GM19463 (cell line): ENCODE measurements around the gene RPP25L.

Source experiments
- ATAC-seq: cut with Tn5 transposase; IDR thresholded peaks from one replicate; pipeline ENCODE4 v1.9.1; 2021; ENCODE audit warnings: mild to moderate bottlenecking, moderate library complexity; ENCODE audit not compliant: unreplicated experiment

RPP25L gene

GRCh38 chr9:34571481-34571810 is 40.5 kb downstream of the RPP25L start:
- ATAC-seq = no peak

DNA sequence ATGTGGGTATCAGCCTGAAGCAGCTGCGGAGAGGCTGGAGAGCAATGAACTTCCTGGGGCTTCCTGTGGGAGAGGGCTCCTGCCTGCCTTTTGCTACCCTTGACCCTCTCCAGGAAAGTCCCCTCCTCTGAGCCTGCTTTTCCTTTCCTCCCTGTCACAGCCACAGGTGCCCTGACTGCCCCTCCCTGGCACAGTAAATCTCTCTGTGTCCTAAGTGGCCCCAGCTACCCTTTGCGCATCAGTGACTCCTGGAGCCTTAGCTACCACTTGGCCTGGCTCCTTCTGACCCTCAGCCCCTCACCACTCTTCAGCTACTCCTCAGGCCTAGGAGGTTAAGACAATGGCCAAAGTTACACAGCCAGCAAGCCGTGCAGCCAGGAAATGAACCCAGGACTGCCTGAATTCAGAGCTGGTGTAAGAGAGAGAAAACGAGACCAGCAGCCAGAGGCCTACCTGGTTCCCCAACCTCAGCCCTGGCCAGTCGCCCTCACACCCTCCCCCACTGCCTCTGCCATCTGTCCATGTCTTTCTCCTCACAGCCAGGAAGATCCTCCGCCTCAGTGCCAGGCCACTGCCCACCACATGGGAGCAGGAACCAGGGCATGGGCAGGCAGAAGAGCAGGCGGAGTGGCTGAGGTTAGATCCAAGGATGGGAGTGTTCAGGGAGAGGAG is 41.0 kb downstream of the RPP25L start:
- ATAC-seq = no peak

- no peak for ATAC-seq
Observed at GRCh38 chr9:34570376-34570775, 41.5 kb downstream of the RPP25L start.

GRCh38 chr9:34568774-34569173 is 43.1 kb downstream of the RPP25L start:
- no peak for ATAC-seq

DNA sequence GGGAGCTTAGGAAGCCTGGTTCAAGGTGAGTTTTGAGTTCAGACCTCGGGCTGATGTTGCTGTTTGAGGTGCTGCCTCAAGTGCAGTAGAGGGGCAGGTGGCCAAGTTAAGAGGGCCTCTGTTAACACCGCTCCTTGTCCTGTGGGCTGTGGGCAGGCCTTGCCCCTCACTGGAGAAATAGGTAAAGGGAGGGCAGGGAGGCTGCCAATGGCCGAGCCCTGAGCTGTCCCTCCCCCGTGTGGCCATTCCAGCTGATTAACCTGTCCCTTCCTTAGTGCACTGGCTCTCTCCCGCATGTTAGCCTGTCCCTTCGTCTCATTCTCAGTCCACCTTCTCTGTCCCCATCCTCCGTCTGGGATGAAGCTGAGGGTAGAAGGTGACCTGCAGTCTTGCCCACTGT is 43.8 kb downstream of the RPP25L start:
- ATAC-seq = no peak

DNA sequence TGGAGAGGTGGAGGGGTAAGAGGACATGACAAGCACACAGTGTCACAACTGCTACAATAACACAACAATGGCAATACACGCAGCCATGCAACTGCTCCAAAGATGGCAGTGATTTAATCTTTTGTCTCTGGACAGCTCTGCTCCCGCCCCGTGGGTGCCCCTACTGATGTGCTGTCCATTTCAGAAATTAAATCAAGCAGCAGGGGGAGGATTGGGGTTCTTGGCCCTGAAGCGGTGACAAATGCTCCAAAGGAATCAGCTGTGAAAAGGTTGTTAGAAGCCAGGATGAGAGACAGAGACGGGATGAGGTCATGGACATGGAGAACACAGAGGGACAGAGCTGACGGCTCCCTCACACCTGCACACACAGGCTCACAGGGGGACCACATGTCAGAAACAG is 44.9 kb downstream of the RPP25L start:
- ATAC-seq = no peak

DNA sequence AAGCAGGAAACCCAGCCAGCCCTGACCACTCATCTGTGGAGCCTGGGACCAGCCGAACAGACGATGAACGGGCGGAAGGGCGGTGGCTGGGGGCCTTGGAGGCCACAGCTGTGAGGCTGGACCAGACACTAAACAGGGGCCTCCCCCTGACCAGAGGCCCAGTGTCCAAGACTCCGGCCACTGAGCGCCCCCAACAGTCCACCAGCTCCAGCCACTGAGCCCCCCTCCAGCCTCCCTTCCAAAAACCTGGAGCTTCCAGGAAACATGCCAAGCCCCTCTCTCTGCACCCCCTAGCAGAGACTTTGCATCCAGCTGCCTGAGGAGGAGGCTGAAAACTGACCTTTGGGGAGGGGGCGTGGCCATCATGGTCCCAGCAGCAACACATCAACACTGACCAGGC is 45.6 kb downstream of the RPP25L start:
- ATAC-seq = no peak

DNA sequence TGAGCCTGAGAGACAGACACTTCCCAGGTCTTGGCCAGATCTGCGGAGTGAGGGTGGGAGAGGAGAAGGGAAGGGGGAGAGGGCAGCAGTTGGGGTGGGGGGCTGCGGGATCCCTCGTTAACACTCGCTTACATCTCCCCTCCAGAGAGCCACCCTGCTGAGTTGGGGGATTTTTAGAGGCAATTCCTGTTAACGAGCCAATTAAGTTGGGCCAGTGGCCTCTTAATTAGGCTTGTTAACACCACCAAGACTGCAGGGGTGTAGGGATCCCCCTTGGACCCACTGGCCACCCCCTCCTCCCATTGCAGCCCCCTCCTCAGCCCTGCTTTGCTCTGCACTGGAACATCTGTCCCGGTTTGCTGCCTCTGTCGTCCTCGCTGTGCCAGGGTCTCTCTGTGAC is 46.0 kb downstream of the RPP25L start:
- no peak for ATAC-seq

DNA sequence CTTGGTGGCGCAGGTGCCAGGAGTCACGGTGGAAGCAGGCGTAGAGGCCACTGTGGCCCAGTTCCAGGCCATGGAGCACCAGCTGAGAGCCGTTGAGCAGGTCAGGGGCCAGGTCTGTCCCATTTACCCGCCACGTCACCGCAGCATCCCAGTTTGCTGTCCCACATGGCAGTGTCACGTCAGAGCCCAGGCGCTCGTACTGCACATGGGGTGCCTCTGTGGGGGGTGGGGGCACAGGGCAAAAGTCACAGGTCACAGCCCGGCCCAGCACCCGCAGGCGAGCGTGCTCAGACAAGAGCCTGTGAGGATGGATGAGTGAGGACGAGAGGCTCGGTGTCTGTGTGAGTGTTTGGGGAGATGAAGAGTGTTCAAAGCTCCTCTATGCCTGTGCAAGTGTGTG is 47.3 kb downstream of the RPP25L start:
- no peak for ATAC-seq

DNA sequence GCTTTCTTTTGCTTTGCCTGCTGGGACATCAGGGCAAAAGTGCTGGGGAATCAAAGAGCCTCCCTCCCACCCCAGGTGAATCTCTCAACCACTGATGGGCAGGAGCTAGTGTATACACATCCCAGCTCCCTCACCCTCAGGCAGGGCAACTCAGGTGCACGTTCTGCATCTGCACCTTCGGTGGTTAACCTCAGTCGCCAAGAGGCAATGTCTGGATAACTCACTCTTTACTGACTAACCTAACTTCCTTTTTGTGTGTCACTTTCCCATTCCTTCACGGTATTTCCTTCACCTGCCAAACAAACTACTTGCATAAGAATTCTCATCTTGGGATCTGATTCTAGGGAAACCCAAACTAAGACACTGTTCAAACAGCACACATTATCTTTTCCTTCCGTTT is 48.6 kb downstream of the RPP25L start:
- ATAC-seq = no peak

GRCh38 chr9:34562135-34562745 is 49.7 kb downstream of the RPP25L start:
- ATAC-seq = no peak

DNA sequence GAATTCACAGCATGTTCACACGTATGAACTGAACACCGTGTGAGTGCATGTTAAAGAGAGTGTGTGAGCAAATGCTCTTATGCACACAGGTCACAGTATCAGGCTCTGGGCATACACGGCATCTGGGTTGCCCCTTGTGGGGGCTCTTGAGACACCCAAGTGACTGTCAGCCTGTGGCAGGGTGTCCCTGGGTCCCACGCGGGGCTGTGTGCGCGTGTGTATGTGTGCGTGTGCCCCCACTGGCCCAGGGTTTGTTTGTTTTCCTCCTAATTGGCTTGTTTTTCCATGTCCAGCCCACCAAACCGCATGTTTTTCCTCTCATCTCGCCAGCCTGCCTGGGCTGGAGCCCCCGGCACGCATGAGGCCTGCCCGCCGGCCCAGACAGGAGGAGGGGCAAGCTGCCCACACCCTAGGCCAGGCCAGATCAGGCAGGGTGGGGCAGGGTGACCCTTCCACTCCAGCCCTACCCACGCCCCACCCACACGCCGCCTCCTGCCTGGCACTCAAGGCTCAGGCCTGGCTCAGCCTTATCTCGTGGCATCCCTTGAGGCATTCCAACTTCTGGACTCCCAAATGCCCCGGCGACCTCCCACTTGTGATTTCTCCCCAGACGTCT is 51.2 kb downstream of the RPP25L start:
- no peak for ATAC-seq
